Hematopoietic multipotent progenitor cell treated with erythropoietin and hydrocortisone succinate and interleukin-3 and kit ligand, for 15 days (in vitro differentiated cells): ENCODE data around the gene MDN1.
A peak's percentile ranks its signal among the peaks of the same experiment; 100 is the strongest.

Experiments used
- DNase-seq: peaks from one replicate; pipeline ENCODE4 v3.0.0-alpha.2; 2015; ENCODE audit warnings: low spot score

MDN1 gene

GRCh38 chr6:89690944-89691324 lies 128.7 kb downstream of the MDN1 start:
- DNase-seq: no peak

- no peak for DNase-seq
Measured at GRCh38 chr6:89689732-89690131, 129.9 kb downstream of the MDN1 start.

GRCh38 chr6:89688328-89688727 lies 131.3 kb downstream of the MDN1 start:
- DNase-seq: no peak

- DNase-seq: no peak
Measured at GRCh38 chr6:89685311-89685710, 134.3 kb downstream of the MDN1 start.

GRCh38 chr6:89682991-89683390 lies 136.6 kb downstream of the MDN1 start:
- no peak for DNase-seq

GRCh38 chr6:89681983-89682564 lies 137.5 kb downstream of the MDN1 start:
- DNase-seq: no peak

- DNase-seq: no peak
Measured at GRCh38 chr6:89680551-89680950, 139.0 kb downstream of the MDN1 start.

- DNase-seq: peak; percentile 46
Measured at GRCh38 chr6:89680150-89680549, 139.4 kb downstream of the MDN1 start.

- DNase-seq: no peak
Measured at GRCh38 chr6:89679215-89680120, 140.1 kb downstream of the MDN1 start.

GRCh38 chr6:89678531-89678930 lies 141.1 kb downstream of the MDN1 start:
- no peak for DNase-seq

- peak; percentile 30 for DNase-seq
Measured at GRCh38 chr6:89675949-89676748, 143.4 kb downstream of the MDN1 start.

- no peak for DNase-seq
Measured at GRCh38 chr6:89670935-89671565, 148.5 kb downstream of the MDN1 start.

- no peak for DNase-seq
Measured at GRCh38 chr6:89669002-89669401, 150.6 kb downstream of the MDN1 start.

GRCh38 chr6:89667872-89668556 lies 151.6 kb downstream of the MDN1 start:
- DNase-seq: no peak

GRCh38 chr6:89662659-89663223 lies 156.9 kb downstream of the MDN1 start:
- no peak for DNase-seq

GRCh38 chr6:89661559-89661958 lies 158.0 kb downstream of the MDN1 start:
- no peak for DNase-seq

GRCh38 chr6:89660981-89661380 lies 158.6 kb downstream of the MDN1 start:
- DNase-seq: no peak

- no peak for DNase-seq
Measured at GRCh38 chr6:89657445-89658158, 162.0 kb downstream of the MDN1 start.

- DNase-seq: no peak
Measured at GRCh38 chr6:89655122-89655521, 164.5 kb downstream of the MDN1 start.

GRCh38 chr6:89650579-89650978 lies 169.0 kb downstream of the MDN1 start:
- no peak for DNase-seq

- no peak for DNase-seq
Measured at GRCh38 chr6:89649682-89650081, 169.9 kb downstream of the MDN1 start.
